GM04504 (cell line): ENCODE data around the gene NBPF6.
"Not testable (repeated sequence)": the region's sequence is repeated elsewhere in the genome, so short reads cannot be mapped to it uniquely, and the experiment has no call there.

ENCODE experiments used
- DNase-seq: peaks from one replicate; pipeline ENCODE4 v3.0.0-alpha.2; 2012; ENCODE audit warnings: low read depth

NBPF6 gene

GRCh38 chr1:108450043-108450442 lies at the start of gene NBPF6:
Gene NBPF6, plus strand, starts transcription at chr1:108450343. Its CDS starts 259 bp downstream, at chr1:108450602.
- not testable (repeated sequence) for DNase-seq

- DNase-seq = not testable (repeated sequence)
Measured at GRCh38 chr1:108411098-108411833, 38.9 kb upstream of the NBPF6 start.

- DNase-seq = not testable (repeated sequence)
Measured at GRCh38 chr1:108420129-108420528, 30.0 kb upstream of the NBPF6 start.

- not testable (repeated sequence) for DNase-seq
Measured at GRCh38 chr1:108421061-108421916, 28.9 kb upstream of the NBPF6 start.

- not testable (repeated sequence) for DNase-seq
Measured at GRCh38 chr1:108426877-108427276, 23.3 kb upstream of the NBPF6 start.

GRCh38 chr1:108432002-108432401 lies 18.1 kb upstream of the NBPF6 start:
- not testable (repeated sequence) for DNase-seq

GRCh38 chr1:108433404-108433803 lies 16.7 kb upstream of the NBPF6 start:
- not testable (repeated sequence) for DNase-seq

- DNase-seq = not testable (repeated sequence)
Measured at GRCh38 chr1:108438536-108438935, 11.6 kb upstream of the NBPF6 start.

GRCh38 chr1:108454521-108454920 lies 4.4 kb downstream of the NBPF6 start:
- DNase-seq = not testable (repeated sequence)

- not testable (repeated sequence) for DNase-seq
Measured at GRCh38 chr1:108458661-108459060, 8.5 kb downstream of the NBPF6 start.

- DNase-seq = not testable (repeated sequence)
Measured at GRCh38 chr1:108461758-108462157, 11.6 kb downstream of the NBPF6 start.

GRCh38 chr1:108463962-108464361 lies 13.8 kb downstream of the NBPF6 start:
- DNase-seq = not testable (repeated sequence)

- not testable (repeated sequence) for DNase-seq
Measured at GRCh38 chr1:108466166-108466565, 16.0 kb downstream of the NBPF6 start.

GRCh38 chr1:108467155-108467554 lies 17.0 kb downstream of the NBPF6 start:
- not testable (repeated sequence) for DNase-seq

- not testable (repeated sequence) for DNase-seq
Measured at GRCh38 chr1:108470750-108471149, 20.6 kb downstream of the NBPF6 start.

GRCh38 chr1:108474516-108474915 lies 24.4 kb downstream of the NBPF6 start:
- not testable (repeated sequence) for DNase-seq

- no peak for DNase-seq
Measured at GRCh38 chr1:108478429-108479015, 28.4 kb downstream of the NBPF6 start.

GRCh38 chr1:108482708-108483107 lies 32.6 kb downstream of the NBPF6 start:
- no peak for DNase-seq

- DNase-seq = not testable (repeated sequence)
Measured at GRCh38 chr1:108485990-108486389, 35.8 kb downstream of the NBPF6 start.

GRCh38 chr1:108486707-108487106 lies 36.6 kb downstream of the NBPF6 start:
- DNase-seq = not testable (repeated sequence)

- DNase-seq = not testable (repeated sequence)
Measured at GRCh38 chr1:108495008-108495407, 44.9 kb downstream of the NBPF6 start.

- DNase-seq = not testable (repeated sequence)
Measured at GRCh38 chr1:108496856-108497255, 46.7 kb downstream of the NBPF6 start.
